Lower lobe of right lung (tissue), 2 donors: Measurements from ENCODE around the gene FTCDNL1. TPM values are rescaled to one million over a fixed set of nuclear protein-coding genes. Genes with fewer than 3 reads are reported as not detected.

Experiments used
- ATAC-seq, 2 donors: fragments of 200-7000 bp; cut with Tn5 transposase; one replicate each; pipeline ENCODE4 v1.9.1; 2020 to 2022; ENCODE audit warnings: mild to moderate bottlenecking in 2 of 2, moderate library complexity in 2 of 2
- DNase-seq: peaks from one replicate; pipeline ENCODE4 v3.0.0-alpha.2; 2020
- H3K27ac ChIP-seq: fragments of 200-600 bp; one replicate; pipeline ENCODE4 v1.8.0; 2022
- H3K27me3 ChIP-seq: fragments of 200-600 bp; one replicate; pipeline ENCODE4 v1.8.0; 2022; ENCODE audit warnings: low read depth
- H3K36me3 ChIP-seq: fragments of 200-600 bp; one replicate; pipeline ENCODE4 v1.8.0; 2022; ENCODE audit warnings: mild to moderate bottlenecking
- H3K4me1 ChIP-seq: fragments of 200-600 bp; one replicate; pipeline ENCODE4 v1.8.0; 2022
- H3K4me3 ChIP-seq: fragments of 200-600 bp; one replicate; pipeline ENCODE4 v1.8.0; 2022; ENCODE audit warnings: mild to moderate bottlenecking
- H3K9me3 ChIP-seq: fragments of 200-600 bp; one replicate; pipeline ENCODE4 v1.8.0; 2022
- intact Hi-C: fragments of 100-400 bp; cut with DNase I; formaldehyde crosslinking; loops from one replicate; pipeline ENCODE4 v1.11.0; 2022
- total RNA-seq: library from RNA; stranded (reverse); fragmentation: NEBNext Ultra II Directional; extraction: Animal tissue kit (Norgen Biotek cat#: 25700); gene quantifications from one replicate; pipeline ENCODE4 v1.2.1, GENCODE V29; 2021
- TF ChIP-seq, protein P1 (sequence below): fragments of 200-600 bp; IDR thresholded peaks from one replicate; pipeline ENCODE4 v1.8.0; 2022; ENCODE audit warnings: antibody characterized with exemption, mild to moderate bottlenecking
- donor health status: DM: no; HTN: yes; CAD: no; lungs with severe emphysema.

Gene FTCDNL1
- total RNA-seq, 1 donor from 2014 or later = 3.7 TPM

DNA sequence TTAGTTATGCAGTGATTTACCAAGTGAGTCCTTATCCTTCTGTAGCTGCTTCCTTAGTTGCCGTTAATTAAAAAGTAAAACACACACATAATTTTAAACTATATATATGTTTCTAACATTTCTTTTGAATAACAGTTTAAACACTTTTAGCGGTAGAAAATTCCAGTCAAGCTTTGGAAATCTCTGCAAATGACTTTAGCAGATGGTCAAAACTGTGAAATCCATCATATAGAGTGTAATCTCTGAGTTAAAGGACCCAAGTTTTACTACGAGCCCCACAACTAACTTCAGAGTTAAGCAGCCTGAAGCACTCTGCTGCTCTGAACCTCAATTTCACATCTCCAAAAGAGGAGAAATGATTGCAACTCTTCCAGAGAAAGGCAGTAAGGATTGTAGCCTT, 96.2 kb downstream of the FTCDNL1 start:
- Histone ChIP-seq H3K4me3 (no peak overlapping the region), H3K27ac (no peak overlapping the region), H3K36me3 (no peaks in the 10 kb centered on the region), H3K4me1 (peaks cover 5% of the 10 kb centered on the region), H3K27me3 (no peaks in the 10 kb centered on the region), H3K9me3 (no peaks in the 10 kb centered on the region)
- intact Hi-C loops = no loop called here
- TF ChIP-seq, protein P1, sequence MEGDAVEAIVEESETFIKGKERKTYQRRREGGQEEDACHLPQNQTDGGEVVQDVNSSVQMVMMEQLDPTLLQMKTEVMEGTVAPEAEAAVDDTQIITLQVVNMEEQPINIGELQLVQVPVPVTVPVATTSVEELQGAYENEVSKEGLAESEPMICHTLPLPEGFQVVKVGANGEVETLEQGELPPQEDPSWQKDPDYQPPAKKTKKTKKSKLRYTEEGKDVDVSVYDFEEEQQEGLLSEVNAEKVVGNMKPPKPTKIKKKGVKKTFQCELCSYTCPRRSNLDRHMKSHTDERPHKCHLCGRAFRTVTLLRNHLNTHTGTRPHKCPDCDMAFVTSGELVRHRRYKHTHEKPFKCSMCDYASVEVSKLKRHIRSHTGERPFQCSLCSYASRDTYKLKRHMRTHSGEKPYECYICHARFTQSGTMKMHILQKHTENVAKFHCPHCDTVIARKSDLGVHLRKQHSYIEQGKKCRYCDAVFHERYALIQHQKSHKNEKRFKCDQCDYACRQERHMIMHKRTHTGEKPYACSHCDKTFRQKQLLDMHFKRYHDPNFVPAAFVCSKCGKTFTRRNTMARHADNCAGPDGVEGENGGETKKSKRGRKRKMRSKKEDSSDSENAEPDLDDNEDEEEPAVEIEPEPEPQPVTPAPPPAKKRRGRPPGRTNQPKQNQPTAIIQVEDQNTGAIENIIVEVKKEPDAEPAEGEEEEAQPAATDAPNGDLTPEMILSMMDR = no peak
- ATAC-seq (no peak), DNase-seq (no peak)

DNA sequence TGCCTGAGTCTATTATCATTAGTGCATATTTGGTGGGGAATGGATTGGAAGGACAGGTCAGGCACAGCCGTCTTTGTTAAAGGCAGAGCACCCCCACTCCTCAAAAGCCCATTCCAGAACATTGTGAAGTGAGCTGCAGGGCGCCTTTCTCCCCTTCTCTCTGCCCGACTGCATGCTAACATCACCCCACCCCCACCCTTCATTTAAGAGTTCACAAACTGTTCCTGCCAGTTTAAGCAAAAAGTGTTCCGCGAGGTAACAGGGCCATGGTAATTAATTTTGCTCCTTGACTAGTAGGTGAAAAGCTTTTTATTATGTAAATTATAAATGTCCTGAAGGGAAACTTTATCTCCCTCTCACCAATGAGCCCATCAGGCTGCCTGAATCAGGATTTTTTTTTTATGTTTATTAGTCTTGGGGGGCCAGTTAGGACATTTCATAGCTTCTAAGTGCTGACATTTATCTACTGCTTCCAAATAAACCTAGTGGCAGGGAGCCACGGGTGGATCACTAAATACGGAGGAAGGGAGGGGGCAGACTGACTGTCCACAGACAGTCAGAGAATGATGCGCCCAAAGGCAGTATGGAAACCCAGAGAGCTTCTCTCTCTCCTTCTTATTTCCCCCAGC, 99.4 kb downstream of the FTCDNL1 start:
- TF ChIP-seq, protein P1 = no peak
- no peak for DNase-seq
- Histone ChIP-seq H3K4me1 (no peaks in the 10 kb centered on the region), H3K27ac (no peak overlapping the region), H3K4me3 (no peak overlapping the region), H3K27me3 (no peaks in the 10 kb centered on the region), H3K36me3 (no peaks in the 10 kb centered on the region), H3K9me3 (no peaks in the 10 kb centered on the region)
- no peak for ATAC-seq
- intact Hi-C loops = no loop called here

DNA sequence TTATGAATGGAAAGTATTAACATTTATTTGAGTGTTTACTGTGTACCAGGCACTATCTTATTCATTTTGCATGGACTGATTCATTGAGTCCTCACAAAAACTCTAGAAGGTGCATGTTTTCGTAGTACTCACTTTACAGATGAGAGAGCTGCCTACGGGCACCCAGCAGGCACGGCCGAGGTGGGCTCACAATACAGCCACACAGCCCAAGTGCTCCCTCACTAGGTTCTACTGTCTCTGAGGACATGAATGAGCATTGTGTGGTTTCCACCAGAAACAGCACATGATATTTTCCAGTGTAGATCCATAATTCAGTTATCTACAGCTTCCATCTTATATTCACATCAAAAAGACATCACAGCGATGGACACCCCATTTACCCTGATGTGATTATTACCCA, 101.4 kb downstream of the FTCDNL1 start:
- Histone ChIP-seq H3K4me3 (no peak overlapping the region), H3K9me3 (no peaks in the 10 kb centered on the region), H3K27ac (no peak overlapping the region), H3K4me1 (no peaks in the 10 kb centered on the region), H3K27me3 (no peaks in the 10 kb centered on the region), H3K36me3 (no peaks in the 10 kb centered on the region)
- ATAC-seq (no peak), DNase-seq (no peak)
- intact Hi-C loops = no loop called here
- TF ChIP-seq, protein P1 = no peak

DNA sequence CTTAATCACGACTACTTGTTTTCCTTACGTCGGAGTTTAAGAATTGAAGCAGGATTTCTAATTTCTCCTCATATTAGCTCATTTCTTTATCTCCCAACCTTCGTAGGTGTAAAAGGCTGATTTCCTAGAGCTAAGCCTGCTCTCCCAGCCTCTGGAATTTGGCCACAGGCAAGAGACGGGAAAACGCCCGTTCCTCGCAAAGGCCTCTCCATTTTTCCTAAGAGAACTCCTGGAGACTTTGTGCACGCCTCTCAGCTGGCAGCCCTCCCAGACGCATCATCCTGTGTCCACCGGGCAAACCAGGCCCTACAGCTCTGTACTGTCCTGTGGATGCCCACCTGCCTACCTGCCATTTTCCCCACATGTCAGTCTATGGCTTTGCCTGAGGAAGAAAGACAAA, 106.3 kb downstream of the FTCDNL1 start:
- no peak for DNase-seq
- Histone ChIP-seq H3K4me1 (peaks cover 5% of the 10 kb centered on the region), H3K36me3 (no peaks in the 10 kb centered on the region), H3K9me3 (no peaks in the 10 kb centered on the region), H3K27me3 (no peaks in the 10 kb centered on the region), H3K4me3 (no peak overlapping the region), H3K27ac (no peak overlapping the region)
- ATAC-seq = no peak
- TF ChIP-seq, protein P1 = no peak
- intact Hi-C loops = no loop called here

DNA sequence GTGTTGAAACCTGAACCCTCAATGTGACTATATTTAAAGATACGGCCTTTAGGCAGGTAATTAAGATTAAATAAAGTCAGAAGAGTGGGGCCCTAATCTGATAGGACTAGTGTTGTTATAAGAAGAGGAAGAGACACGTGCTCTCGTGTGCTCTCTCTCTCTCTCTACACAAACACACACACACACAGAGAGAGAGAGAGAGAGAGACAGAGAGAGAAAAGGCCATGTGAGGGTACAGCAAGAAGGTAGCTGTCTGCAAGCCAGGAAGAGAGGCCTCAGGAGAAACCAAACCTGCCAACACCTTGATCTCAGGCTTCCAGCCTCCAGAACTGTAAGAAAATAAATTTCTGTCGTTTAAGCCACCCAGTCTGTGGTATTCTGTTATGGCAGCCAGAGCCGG, 106.7 kb downstream of the FTCDNL1 start:
- Histone ChIP-seq H3K27ac (no peak overlapping the region), H3K9me3 (no peaks in the 10 kb centered on the region), H3K4me3 (no peak overlapping the region), H3K36me3 (no peaks in the 10 kb centered on the region), H3K27me3 (no peaks in the 10 kb centered on the region), H3K4me1 (peaks cover 10% of the 10 kb centered on the region)
- ATAC-seq (no peak), DNase-seq (no peak)
- intact Hi-C loops = no loop called here
- TF ChIP-seq, protein P1 = no peak
